Omental fat pad (tissue), 4 donors: ENCODE data around the gene CDH1. TPM values are rescaled to one million over a fixed set of nuclear protein-coding genes. Genes with fewer than 3 reads are reported as not detected.

Experiments
- ATAC-seq: fragments of 150-250 bp; one replicate; pipeline ENCODE4 v1.9.1; 2016; ENCODE audit warnings: mild to moderate bottlenecking, moderate library complexity; ENCODE audit not compliant: low FRiP score
- DNase-seq: peaks from one replicate; pipeline ENCODE4 v3.0.0-alpha.2; 2019; ENCODE audit warnings: low spot score
- total RNA-seq, 4 donors: library from RNA; depleted of rRNA; stranded (reverse); fragments of >200 nt; gene quantifications; one replicate each; pipeline ENCODE4 v1.1.0, GENCODE V29; 2016
- TF ChIP-seq, protein P1 (sequence below), 3 donors: fragments of 450-650 bp; IDR thresholded peaks; one replicate each; pipeline ENCODE4 v1.5.1; 2016 to 2017; ENCODE audit warnings: antibody characterized with exemption in 3 of 3, mild to moderate bottlenecking in 3 of 3, moderate library complexity in 2 of 3

CDH1 gene
- total RNA-seq, 4 donors from 2014 or later: 1.8 to 18.7 (median 3.4) TPM; not detected in 1

DNA sequence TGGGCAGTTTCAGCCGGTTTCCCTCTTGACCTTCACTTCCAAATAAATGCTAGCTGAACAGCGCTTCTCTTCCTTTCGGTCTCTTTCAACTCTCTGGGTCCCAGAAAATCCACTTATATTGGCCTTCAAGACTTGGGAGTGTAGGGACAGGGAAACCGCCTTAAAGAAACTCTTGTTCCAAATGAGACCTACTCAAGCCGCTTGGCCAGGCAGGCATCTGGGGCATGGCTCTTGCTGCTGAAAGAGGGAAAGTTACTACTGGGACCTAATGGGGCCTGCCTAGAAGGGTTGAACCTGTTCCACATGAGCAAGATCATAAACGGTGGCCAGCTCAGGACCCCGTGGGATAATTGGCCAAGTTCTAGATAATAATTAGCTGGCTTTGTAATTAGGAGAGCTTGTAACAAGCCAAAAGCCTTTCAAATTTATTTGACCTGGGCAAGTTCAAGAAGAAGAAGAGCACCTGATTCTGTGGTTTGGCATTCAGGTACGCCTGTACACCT lies 13.2 kb downstream of the CDH1 start:
- TF ChIP-seq, protein P1, sequence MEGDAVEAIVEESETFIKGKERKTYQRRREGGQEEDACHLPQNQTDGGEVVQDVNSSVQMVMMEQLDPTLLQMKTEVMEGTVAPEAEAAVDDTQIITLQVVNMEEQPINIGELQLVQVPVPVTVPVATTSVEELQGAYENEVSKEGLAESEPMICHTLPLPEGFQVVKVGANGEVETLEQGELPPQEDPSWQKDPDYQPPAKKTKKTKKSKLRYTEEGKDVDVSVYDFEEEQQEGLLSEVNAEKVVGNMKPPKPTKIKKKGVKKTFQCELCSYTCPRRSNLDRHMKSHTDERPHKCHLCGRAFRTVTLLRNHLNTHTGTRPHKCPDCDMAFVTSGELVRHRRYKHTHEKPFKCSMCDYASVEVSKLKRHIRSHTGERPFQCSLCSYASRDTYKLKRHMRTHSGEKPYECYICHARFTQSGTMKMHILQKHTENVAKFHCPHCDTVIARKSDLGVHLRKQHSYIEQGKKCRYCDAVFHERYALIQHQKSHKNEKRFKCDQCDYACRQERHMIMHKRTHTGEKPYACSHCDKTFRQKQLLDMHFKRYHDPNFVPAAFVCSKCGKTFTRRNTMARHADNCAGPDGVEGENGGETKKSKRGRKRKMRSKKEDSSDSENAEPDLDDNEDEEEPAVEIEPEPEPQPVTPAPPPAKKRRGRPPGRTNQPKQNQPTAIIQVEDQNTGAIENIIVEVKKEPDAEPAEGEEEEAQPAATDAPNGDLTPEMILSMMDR (IDR thresholded peaks at IDR 0.05): no peak

DNA sequence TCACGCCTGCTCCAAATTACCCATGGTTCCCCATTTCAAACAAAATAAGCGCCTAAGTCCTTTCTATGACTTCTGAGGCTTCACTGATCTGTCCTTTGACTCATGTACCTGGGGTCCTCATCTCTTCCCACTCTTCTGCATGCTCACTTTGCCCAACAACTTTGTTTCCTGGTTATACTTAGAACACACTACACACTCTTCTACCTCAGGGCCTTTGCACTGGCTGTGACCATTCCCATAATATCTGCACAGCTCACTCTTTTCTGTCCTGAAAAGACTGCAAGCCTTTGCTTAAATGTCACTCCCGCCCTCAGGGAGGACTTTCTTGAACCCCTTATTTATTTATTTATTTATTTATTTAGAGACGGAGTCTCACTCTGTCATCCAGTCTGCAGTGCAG lies 14.1 kb downstream of the CDH1 start:
- DNase-seq (no peak), ATAC-seq (no peak)
- TF ChIP-seq, protein P1 (IDR thresholded peaks at IDR 0.05): no peak

More for the DNA sequence above, 13.2 kb downstream of the CDH1 start:
- no peak for DNase-seq
- no peak for ATAC-seq

DNA sequence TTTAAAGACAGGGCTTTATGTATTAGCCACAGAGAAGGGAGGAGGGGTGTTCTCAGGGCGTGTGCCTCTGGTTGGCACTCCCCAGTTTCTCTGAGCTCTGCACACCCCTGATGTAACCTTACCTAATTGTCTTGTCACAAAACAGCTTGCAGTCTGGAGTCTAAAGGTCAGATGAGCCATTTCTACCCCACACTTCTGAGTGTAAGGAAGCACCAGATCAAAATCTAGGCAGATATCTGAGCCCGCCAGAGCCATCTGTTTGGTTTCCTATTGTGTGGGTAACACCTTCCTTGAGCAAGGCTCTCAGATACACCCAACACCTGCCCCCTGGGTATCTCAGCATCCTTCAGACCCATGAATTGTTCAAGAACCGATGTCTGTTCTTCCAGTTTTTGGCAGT lies 15.5 kb downstream of the CDH1 start:
- no peak for DNase-seq
- TF ChIP-seq, protein P1 (IDR thresholded peaks at IDR 0.05): no peak
- ATAC-seq: no peak

DNA sequence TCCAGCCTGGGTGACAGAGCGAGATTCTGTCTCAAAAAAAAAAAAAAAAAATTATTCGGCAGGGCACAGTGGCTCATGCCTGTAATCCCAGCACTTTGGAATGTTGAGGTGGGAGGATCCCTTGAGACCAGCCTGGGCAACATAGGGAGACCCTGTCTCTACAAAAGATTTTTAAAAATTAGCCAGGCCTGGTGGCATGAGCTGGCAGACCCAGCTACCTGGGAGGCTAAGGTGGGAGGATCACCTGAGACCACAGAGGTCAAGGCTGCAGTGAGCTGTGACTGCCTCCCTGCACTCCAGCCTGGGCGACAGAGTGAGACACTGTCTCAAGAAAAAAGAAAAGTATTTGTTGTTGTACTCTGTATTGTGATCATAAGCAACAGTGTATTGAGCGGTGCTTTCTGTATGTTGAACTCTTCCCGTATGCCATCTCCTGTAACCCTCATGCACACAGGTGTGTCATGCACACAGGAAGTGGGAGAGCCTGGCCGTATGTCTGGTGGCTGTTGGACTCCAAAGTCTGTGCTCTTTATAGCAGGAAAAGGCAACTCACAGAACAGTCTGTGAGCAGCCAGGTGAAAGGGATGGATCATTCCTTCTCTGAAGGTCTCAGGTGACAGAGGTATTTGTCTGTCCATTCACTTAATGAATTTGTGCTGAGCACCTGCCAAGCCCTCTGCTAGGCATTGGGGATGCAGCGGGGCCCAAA lies 17.1 kb downstream of the CDH1 start:
- ATAC-seq (no peak), DNase-seq (no peak)
- TF ChIP-seq, protein P1 (IDR thresholded peaks at IDR 0.05): no peak

DNA sequence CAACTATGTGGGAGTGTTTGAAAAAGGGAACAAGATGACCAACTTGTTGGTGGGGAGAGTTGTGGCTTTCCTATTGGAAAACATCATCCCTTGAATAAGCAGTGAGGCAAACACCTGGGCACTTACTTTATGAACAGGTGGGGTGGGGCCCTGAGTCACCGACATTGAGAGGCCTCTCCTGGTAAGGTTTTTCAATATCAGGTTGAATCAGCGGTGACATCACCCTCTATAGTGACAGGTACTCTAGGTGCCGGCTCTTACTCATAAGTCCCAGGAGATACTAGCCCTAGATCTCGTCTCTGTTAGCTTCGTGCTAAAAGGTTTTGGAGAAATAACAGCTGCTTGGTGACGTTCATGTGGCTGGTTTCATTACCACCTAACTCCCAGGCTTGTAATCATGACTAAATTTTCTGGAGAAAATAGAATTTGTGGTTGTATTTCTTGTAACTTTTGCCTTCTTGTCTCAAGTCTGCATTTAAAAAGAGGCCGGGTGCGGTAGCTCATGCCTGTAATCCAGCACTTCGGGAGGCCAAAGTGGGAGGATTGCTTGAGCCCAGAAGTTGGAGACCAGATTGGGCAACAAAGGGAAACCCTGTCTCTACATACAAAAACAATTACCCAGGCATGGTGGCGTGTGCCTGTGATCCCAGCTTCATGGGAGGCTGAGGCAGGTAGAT lies 19.3 kb downstream of the CDH1 start:
- TF ChIP-seq, protein P1 (IDR thresholded peaks at IDR 0.05): no peak
- ATAC-seq (peak; percentile 46), DNase-seq (no peak)

DNA sequence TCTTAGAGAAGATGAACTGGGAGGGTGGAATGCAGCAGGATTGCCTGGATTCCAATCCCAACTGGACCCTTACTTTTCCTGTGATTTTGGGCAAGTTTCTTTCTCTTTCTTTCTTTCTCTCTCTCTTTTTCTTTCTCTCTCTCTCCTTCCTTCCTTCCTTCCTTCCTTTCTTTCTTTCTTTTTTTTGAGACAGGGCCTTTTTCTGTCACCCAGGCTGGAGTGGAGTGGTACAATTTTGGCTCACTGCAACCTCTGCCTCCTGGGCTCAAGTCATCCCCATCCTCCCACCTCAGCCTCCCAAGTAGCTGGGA lies 20.5 kb downstream of the CDH1 start:
- no peak for DNase-seq
- no peak for ATAC-seq
- TF ChIP-seq, protein P1 (IDR thresholded peaks at IDR 0.05): no peak

DNA sequence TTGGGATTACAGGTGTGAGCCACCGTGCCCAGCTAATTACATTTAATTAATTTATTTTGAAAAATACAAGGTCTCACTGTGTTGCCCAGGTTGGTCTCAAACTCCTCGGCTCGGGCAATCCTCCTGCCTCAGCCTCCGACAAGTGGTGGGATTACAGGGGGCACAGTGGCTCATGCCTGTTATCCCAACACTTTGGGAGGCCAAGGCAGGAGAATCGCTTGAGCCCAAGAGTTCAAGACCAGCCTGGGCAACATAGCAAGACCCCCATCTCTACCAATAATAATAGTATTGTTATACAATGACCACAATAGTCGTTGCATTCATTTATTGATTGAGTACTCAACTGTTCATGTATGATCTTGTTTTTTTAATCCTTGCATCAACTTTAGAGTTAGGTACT lies 22.0 kb downstream of the CDH1 start:
- ATAC-seq: no peak
- TF ChIP-seq, protein P1 (IDR thresholded peaks at IDR 0.05): no peak
- no peak for DNase-seq
